Bronchus fibroblast of lung (primary cell): ENCODE measurements around the gene ZDHHC22. TPM values are rescaled to one million over a fixed set of nuclear protein-coding genes. Genes with fewer than 3 reads are reported as not detected.

Experiments used
- total RNA-seq: library from RNA; depleted of rRNA; stranded (reverse); fragments of >200 nt; gene quantifications from 2 replicates; pipeline ENCODE4 v1.2.3, GENCODE V29; 2015

ZDHHC22 gene, protein sequence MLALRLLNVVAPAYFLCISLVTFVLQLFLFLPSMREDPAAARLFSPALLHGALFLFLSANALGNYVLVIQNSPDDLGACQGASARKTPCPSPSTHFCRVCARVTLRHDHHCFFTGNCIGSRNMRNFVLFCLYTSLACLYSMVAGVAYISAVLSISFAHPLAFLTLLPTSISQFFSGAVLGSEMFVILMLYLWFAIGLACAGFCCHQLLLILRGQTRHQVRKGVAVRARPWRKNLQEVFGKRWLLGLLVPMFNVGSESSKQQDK
- not detected in 2 replicates for total RNA-seq

DNA sequence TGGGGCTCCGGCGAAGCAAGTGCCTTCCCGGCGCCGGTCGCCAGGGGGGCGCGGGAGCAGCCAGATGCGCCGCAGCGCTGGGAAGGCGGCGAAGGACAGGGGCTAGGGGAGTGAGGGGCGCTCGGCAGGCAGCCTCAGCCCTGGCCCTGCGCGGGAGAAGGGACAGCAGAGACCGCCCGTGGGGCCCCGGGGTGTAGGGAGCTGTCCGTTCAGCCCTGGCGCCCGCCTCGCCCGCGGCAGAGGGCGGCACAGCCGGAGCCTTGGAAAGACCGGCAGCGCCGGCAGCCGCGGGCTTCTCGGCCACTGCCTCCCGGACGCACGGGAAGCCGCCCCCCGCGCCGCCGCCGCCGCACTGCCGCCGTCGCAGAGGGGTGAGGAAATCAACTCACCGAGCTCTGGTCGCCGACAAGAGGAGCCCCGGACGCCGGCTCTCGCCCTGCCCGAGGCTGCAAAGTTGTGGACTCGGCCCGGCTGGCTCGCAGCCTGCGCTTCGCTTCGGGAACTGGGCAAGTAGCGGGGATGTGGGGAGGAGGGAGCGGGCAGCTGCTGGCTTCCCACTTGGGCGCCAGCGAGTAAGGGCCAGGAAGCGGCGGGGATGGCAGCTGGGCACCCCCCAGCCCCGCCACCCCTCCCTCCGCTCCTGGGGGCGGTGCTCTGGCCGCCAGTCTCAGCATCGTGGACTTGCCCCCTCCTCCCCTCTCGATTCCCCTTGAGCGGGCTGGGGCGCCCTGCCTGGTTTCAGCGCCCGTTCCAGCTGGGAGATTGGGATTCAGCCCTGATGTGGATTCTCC, at the start of gene ZDHHC22:
ZDHHC22 (minus strand) TSS at position 578 of the 791 bp plus-strand sequence. CDS start 2,053 bp downstream, outside the sequence.

DNA sequence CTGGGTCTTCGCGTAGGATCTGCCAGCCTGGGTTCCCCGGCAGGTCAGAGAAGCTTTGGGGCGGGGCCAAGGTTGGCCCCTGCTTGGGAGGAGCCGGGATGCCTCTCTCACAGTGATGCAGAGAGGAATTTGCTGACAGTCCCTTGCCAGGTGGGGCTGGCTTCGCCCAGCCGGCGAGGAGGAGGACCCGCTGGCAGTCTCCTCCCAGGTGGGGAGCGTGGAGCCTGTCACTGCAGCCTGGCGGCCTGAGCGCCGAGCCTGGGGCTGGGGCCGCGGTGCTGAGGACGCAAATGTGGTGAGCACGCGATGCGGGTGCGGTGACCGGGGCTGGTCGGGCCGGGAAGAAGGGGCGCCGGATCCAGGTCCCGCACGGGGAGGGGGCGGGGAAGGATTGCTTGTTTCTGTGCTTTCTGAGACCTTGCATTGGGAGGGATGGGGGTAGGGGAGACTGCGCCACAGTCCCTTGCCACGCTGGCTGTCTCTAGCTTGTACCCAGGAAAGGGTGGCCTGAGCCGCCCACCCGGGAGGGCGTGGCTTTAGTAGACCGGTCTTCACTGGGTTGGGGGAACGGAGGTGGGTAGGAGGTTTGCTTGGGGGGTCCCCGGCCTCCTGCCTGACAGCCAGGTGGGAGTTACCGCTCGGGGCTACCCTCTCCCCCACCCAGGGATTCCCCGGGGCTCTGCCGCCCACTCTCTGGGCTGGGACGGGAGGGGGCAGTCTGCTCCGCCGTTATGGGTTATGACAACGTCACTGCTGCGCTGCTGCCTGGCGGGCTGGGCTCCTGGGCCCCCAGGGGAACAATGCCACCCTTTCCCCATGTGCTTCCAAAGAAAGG, 40.2 kb upstream of the ZDHHC22 start, which contains the start of gene TMEM63C:
TMEM63C (plus strand) TSS at position 196 of the 835 bp plus-strand sequence. CDS start 37,016 bp downstream, outside the sequence.

DNA sequence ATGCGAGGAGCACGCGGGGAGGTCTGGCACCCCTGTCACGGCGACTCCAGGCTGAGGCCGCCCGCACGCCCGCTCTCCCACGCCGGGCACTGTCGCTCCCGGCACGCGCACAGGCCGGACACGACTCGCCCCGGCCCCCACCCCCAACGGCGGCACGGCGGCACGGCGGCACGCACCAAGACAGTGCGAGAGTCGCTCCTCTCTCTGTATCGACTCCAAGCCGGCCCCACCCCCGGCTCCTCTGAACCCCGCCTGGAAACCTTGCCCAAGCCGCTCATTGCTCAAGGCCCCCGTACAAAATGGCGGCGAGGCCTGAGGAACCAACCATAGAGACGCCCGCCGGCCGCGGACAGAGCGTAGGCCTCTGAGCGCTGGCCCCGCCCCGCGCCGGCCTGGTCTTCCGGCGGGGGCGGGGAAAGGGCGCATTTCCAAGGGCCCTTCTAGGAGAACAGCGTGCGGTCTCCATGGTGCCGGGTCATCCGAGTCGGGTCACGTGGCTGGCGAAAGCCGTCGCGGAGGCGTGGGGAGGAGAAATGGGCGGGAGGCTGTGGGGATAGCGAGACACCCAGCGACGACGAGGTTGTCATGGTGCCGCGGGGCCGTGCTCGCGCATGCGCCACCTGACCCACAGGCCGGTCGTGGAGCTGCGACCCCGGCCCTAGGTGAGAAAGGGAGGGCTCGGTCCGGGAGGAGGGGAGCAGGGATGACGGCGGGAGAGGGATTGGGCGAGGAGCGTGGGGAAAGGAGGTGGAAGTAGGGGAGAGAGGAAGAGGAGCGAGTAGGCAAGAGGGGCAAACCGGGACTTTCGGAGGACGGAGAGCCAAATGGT, 43.7 kb downstream of the ZDHHC22 start, which contains the start of gene CIPC:
CIPC (plus strand) TSS at position 559 of the 829 bp plus-strand sequence. CDS start 7,451 bp downstream, outside the sequence.

Other genes starting within 250 kb of the ZDHHC22 start
- gene IRF2BPL, start 113.1 kb downstream of the ZDHHC22 start, total RNA-seq: 28.6 and 29.9 TPM in 2 replicates
- gene CIPC, start 43.5 kb downstream of the ZDHHC22 start, total RNA-seq: 5.9 and 6.8 TPM in 2 replicates
- gene TMEM63C, start 40.0 kb upstream of the ZDHHC22 start, total RNA-seq: not detected in 2 replicates
- gene NGB, start 129.4 kb upstream of the ZDHHC22 start, total RNA-seq: not detected in 2 replicates
- gene POMT2, start 179.1 kb upstream of the ZDHHC22 start, total RNA-seq: 10.3 and 13.1 TPM in 2 replicates
- 31.8 and 34.8 TPM in 2 replicates for gene GSTZ1, start 179.2 kb upstream of the ZDHHC22 start, total RNA-seq
- 3.9 and 5.0 TPM in 2 replicates for gene TMED8, start 235.3 kb upstream of the ZDHHC22 start, total RNA-seq
- gene SAMD15, start 235.6 kb upstream of the ZDHHC22 start, total RNA-seq: 0.45 and 1.0 TPM in 2 replicates